ENCODE measurements around the gene PLD4.

The PLD4 gene

GRCh38 chr14:104883681-104884361 is 40.9 kb upstream of the PLD4 start:
- TF ChIP-seq NFIC (IDR thresholded peaks at IDR 0.05) (no peak), MAX (IDR thresholded peaks at IDR 0.05) (no peak), USF1 (IDR thresholded peaks at IDR 0.05) (no peak), ZBTB7A (IDR thresholded peaks at IDR 0.05; ENCODE audit: low read depth) (no peak)

GRCh38 chr14:104885031-104885972 is 39.4 kb upstream of the PLD4 start:
- TF ChIP-seq CREB1 (IDR thresholded peaks at IDR 0.05; ENCODE audit: low read depth) (no peak), TCF12 (IDR thresholded peaks at IDR 0.05; ENCODE audit: low read depth) (no peak), ZBTB7A (IDR thresholded peaks at IDR 0.05; ENCODE audit: low read depth) (no peak), MAX (IDR thresholded peaks at IDR 0.05) (no peak), FOXM1 (IDR thresholded peaks at IDR 0.05; ENCODE audit: borderline replicate concordance, low read depth) (no peak), YY1 (IDR thresholded peaks at IDR 0.05; ENCODE audit: low read depth) (no peak), CEBPB (IDR thresholded peaks at IDR 0.05) (no peak), NFIC (IDR thresholded peaks at IDR 0.05) (no peak), TAF1 (IDR thresholded peaks at IDR 0.05; ENCODE audit: low read depth) (no peak), EP300 (IDR thresholded peaks at IDR 0.05; ENCODE audit: borderline replicate concordance) (no peak), REST (IDR thresholded peaks at IDR 0.05; ENCODE audit: low read depth) (no peak), RAD21 (IDR thresholded peaks at IDR 0.05; ENCODE audit: low read depth) (no peak), USF1 (IDR thresholded peaks at IDR 0.05) (no peak), EGR1 (IDR thresholded peaks at IDR 0.05) (no peak), TEAD4 (IDR thresholded peaks at IDR 0.05) (no peak)

GRCh38 chr14:104885973-104886689 is 38.5 kb upstream of the PLD4 start:
- TF ChIP-seq EGR1 (IDR thresholded peaks at IDR 0.05): no peak
- no peak for TF ChIP-seq CEBPB (IDR thresholded peaks at IDR 0.05)
- TF ChIP-seq USF1 (IDR thresholded peaks at IDR 0.05): no peak
- no peak for TF ChIP-seq NFIC (IDR thresholded peaks at IDR 0.05)
- no peak for TF ChIP-seq CREB1 (IDR thresholded peaks at IDR 0.05; ENCODE audit: low read depth)
- TF ChIP-seq TCF12 (IDR thresholded peaks at IDR 0.05; ENCODE audit: low read depth): no peak
- no peak for TF ChIP-seq FOXM1 (IDR thresholded peaks at IDR 0.05; ENCODE audit: borderline replicate concordance, low read depth)
- TF ChIP-seq TAF1 (IDR thresholded peaks at IDR 0.05; ENCODE audit: low read depth): no peak
- TF ChIP-seq YY1 (IDR thresholded peaks at IDR 0.05; ENCODE audit: low read depth): no peak
- no peak for TF ChIP-seq RAD21 (IDR thresholded peaks at IDR 0.05; ENCODE audit: low read depth)

- TF ChIP-seq MAX (IDR thresholded peaks at IDR 0.05) (no peak), FOXM1 (IDR thresholded peaks at IDR 0.05; ENCODE audit: borderline replicate concordance, low read depth) (no peak), YY1 (IDR thresholded peaks at IDR 0.05; ENCODE audit: low read depth) (no peak), RAD21 (IDR thresholded peaks at IDR 0.05; ENCODE audit: low read depth) (no peak), EP300 (IDR thresholded peaks at IDR 0.05; ENCODE audit: borderline replicate concordance) (no peak), TEAD4 (IDR thresholded peaks at IDR 0.05) (no peak), NFIC (IDR thresholded peaks at IDR 0.05) (no peak), TAF1 (IDR thresholded peaks at IDR 0.05; ENCODE audit: low read depth) (no peak), ZBTB7A (IDR thresholded peaks at IDR 0.05; ENCODE audit: low read depth) (no peak), CREB1 (IDR thresholded peaks at IDR 0.05; ENCODE audit: low read depth) (no peak), USF1 (IDR thresholded peaks at IDR 0.05) (no peak), REST (IDR thresholded peaks at IDR 0.05; ENCODE audit: low read depth) (no peak), EGR1 (IDR thresholded peaks at IDR 0.05) (no peak), TCF12 (IDR thresholded peaks at IDR 0.05; ENCODE audit: low read depth) (no peak)
Measured at GRCh38 chr14:104886690-104887622, 37.7 kb upstream of the PLD4 start.

All from Ishikawa (cell line).